AG04449 (cell line): Measurements from ENCODE around the gene SIL1.

ENCODE experiments used
- CTCF ChIA-PET: fragments of 350-600 bp; formaldehyde crosslinking; extraction: SDS; loops from one replicate; lab custom pipeline; 2021; ENCODE audit warnings: antibody characterized with exemption; lab: Yijun Ruan, JAX
- POLR2A ChIA-PET: fragments of 400-600, 350-600 bp; formaldehyde crosslinking; extraction: SDS; loops from one replicate; lab custom pipeline; 2020; ENCODE audit warnings: antibody characterized with exemption, inconsistent platforms; lab: Yijun Ruan, JAX
- DNase-seq: peaks from one replicate; pipeline ENCODE4 v3.0.0-alpha.2; 2010; ENCODE audit warnings: low read depth, low spot score
- H3K4me3 ChIP-seq: 2 replicates; pipeline ENCODE4 v1.5.1; 2011; ENCODE audit warnings: low read depth, mild to moderate bottlenecking, control low read depth, low read length
- CTCF ChIP-seq: IDR thresholded peaks from one replicate; pipeline ENCODE4 v1.5.1; 2011; ENCODE audit warnings: mild to moderate bottlenecking, moderate library complexity, low read length, control low read depth, inconsistent platforms; ENCODE audit not compliant: insufficient read depth; ENCODE audit errors: missing control alignments

Gene SIL1

GRCh38 chr5:138972836-138973235 is 225.3 kb downstream of the SIL1 start:
- ChIA-PET CTCF (interaction anchor here (1.1 kb wide), 1 partner anchor 289 kb away, joined by 3 read pairs; no protein-coding TSS in a partner anchor), POLR2A (no interaction called here)
- no peak for DNase-seq
- no peak for TF ChIP-seq CTCF
- no peak overlapping the region for H3K4me3 ChIP-seq

- ChIA-PET CTCF (interaction anchor here (0.7 to 1.1 kb wide), 2 partner anchors 182 to 290 kb away, joined by 3 to 4 read pairs; no protein-coding TSS in a partner anchor), POLR2A (no interaction called here)
- no peak for DNase-seq
- no peak overlapping the region for H3K4me3 ChIP-seq
- TF ChIP-seq CTCF = no peak
Observed at GRCh38 chr5:138972230-138972629, 225.9 kb downstream of the SIL1 start.

GRCh38 chr5:138969323-138970002 is 228.7 kb downstream of the SIL1 start:
- CTCF ChIA-PET = interaction anchor here (0.7 kb wide), 1 partner anchor 9 kb away, joined by 3 read pairs; no protein-coding TSS in a partner anchor
- H3K4me3 ChIP-seq = no peak overlapping the region
- TF ChIP-seq CTCF = no peak
- POLR2A ChIA-PET = no interaction called here
- DNase-seq = no peak

GRCh38 chr5:138968601-138969000 is 229.6 kb downstream of the SIL1 start:
- CTCF ChIA-PET = no interaction called here
- DNase-seq = no peak
- no peak for TF ChIP-seq CTCF
- POLR2A ChIA-PET = no interaction called here
- H3K4me3 ChIP-seq = no peak overlapping the region

GRCh38 chr5:138967791-138968448 is 230.2 kb downstream of the SIL1 start:
- CTCF ChIA-PET = no interaction called here
- DNase-seq = no peak
- POLR2A ChIA-PET = no interaction called here
- no peak for TF ChIP-seq CTCF
- H3K4me3 ChIP-seq = no peak overlapping the region

GRCh38 chr5:138966236-138966985 is 231.8 kb downstream of the SIL1 start:
- ChIA-PET CTCF (interaction anchor here (1.1 kb wide), 1 partner anchor 142 kb away, joined by 3 read pairs; no protein-coding TSS in a partner anchor), POLR2A (no interaction called here)
- H3K4me3 ChIP-seq = no peak overlapping the region
- DNase-seq = no peak
- no peak for TF ChIP-seq CTCF
